Breast epithelium (tissue), 4 donors: ENCODE data around the gene NOTUM. TPM values are rescaled to one million over a fixed set of nuclear protein-coding genes. Genes with fewer than 3 reads are reported as not detected.

Experiments used
- DNase-seq, 2 donors: peaks; one replicate each; pipeline ENCODE4 v3.0.0-alpha.2; 2019; ENCODE audit warnings: low spot score in 2 of 2
- H3K27ac ChIP-seq, 2 donors: fragments of 200-600 bp; sonication (generic) in 1 of 2; one replicate each; pipeline ENCODE4 v1.5.1; 2016 to 2019; ENCODE audit warnings: mild to moderate bottlenecking in 1 of 2
- H3K27me3 ChIP-seq, 2 donors: fragments of 200-600 bp; sonication (generic) in 1 of 2; one replicate each; pipeline versions ENCODE4 v1.5.1 to v1.6.0; 2017 to 2019; ENCODE audit warnings: control low read depth in 1 of 2, mild to moderate bottlenecking in 1 of 2
- H3K36me3 ChIP-seq: fragments of 200-600 bp; one replicate; pipeline ENCODE4 v1.5.1; 2019
- H3K4me1 ChIP-seq, 2 donors: fragments of 200-600 bp; sonication (generic); one replicate each; pipeline ENCODE4 v1.5.1; 2016 to 2019; ENCODE audit warnings: control low read depth in 1 of 2
- H3K4me3 ChIP-seq, 3 donors: fragments of 200-600 bp; sonication (generic); 1 replicate in 2 of 3; 2 replicates in 1 of 3; pipeline ENCODE4 v1.5.1; 2016 to 2019; ENCODE audit warnings: mild to moderate bottlenecking in 3 of 3, moderate library complexity in 2 of 3
- H3K9me3 ChIP-seq, 2 donors: fragments of 200-600 bp; sonication (generic) in 1 of 2; one replicate each; pipeline ENCODE4 v1.5.1; 2016 to 2019; ENCODE audit warnings: control low read depth in 1 of 2
- POLR2A ChIP-seq: fragments of 450-650 bp; IDR thresholded peaks from one replicate; pipeline ENCODE4 v1.6.1; 2016; ENCODE audit warnings: antibody characterized with exemption, mild to moderate bottlenecking, moderate library complexity
- POLR2AphosphoS5 ChIP-seq, 3 donors: sonication (generic); formaldehyde crosslinking; IDR thresholded peaks; one replicate each; pipeline ENCODE4 v1.6.1; 2017; ENCODE audit warnings: antibody characterized with exemption in 3 of 3
- intact Hi-C: fragments of 100-400 bp; cut with DNase I; formaldehyde crosslinking; loops from one replicate; pipeline ENCODE4 v1.15.1; 2023; ENCODE audit warnings: low total_unique reads
- total RNA-seq, 3 donors: library from RNA; depleted of rRNA; stranded (reverse); fragments of >200 nt; gene quantifications; one replicate each; pipeline ENCODE4 v1.1.0, GENCODE V29; 2016
- TF ChIP-seq, protein P1 (sequence below), 3 donors: fragments of 450-650 bp; IDR thresholded peaks; one replicate each; pipeline ENCODE4 v1.5.1; 2016 to 2017; ENCODE audit warnings: antibody characterized with exemption in 3 of 3, mild to moderate bottlenecking in 3 of 3, moderate library complexity in 3 of 3

The NOTUM gene
- total RNA-seq, 3 donors from 2014 or later, result 0.29 TPM; not detected in 2

GRCh38 chr17:81959362-81960129 is 1.4 kb downstream of the NOTUM start:
- no peak overlapping the region for H3K27ac ChIP-seq
- DNase-seq, result peak; percentile 39 to 74
- TF ChIP-seq, protein P1, sequence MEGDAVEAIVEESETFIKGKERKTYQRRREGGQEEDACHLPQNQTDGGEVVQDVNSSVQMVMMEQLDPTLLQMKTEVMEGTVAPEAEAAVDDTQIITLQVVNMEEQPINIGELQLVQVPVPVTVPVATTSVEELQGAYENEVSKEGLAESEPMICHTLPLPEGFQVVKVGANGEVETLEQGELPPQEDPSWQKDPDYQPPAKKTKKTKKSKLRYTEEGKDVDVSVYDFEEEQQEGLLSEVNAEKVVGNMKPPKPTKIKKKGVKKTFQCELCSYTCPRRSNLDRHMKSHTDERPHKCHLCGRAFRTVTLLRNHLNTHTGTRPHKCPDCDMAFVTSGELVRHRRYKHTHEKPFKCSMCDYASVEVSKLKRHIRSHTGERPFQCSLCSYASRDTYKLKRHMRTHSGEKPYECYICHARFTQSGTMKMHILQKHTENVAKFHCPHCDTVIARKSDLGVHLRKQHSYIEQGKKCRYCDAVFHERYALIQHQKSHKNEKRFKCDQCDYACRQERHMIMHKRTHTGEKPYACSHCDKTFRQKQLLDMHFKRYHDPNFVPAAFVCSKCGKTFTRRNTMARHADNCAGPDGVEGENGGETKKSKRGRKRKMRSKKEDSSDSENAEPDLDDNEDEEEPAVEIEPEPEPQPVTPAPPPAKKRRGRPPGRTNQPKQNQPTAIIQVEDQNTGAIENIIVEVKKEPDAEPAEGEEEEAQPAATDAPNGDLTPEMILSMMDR (IDR thresholded peaks at IDR 0.05), result peak in 1 of 3 donors; percentile 98
- no peak for TF ChIP-seq POLR2AphosphoS5 (IDR thresholded peaks at IDR 0.05)
- TF ChIP-seq POLR2A, result no peak

DNA sequence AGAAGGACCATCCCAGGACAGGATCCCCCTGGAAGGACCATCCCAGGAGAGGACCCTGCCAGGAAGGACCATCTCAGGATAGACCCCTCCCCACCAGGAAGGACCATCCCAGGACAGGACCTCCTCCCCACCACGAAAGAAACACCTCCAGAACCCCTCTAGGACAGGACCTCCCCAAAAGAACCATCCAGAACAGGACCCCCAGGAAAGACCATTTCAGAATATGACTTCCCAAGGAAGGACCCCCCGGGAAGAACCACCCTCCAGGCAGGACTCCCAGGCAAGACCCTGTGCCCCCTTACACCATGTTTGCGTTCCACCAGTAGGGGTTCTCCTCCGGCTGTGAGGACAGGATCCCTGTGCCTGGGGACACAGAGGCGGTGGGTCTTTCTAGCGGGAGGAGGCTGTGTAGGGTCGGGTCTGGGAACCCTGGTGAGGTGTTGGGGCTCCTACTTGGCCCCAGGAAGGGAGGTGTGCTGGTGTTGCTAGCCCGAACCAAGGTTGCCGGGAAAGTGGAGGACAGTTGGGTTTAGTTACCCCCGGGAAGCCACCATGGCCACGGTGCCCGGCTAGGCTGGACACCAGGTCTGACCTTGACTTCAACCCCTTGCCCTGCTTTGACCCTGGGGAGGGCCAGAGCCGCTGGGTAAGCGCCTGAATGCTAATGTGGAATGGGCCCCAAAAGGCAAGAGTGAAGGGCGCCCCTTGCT is 2.2 kb downstream of the NOTUM start:
- intact Hi-C loops, result no loop called here
- no peak for DNase-seq

More at GRCh38 chr17:81959362-81960129, 1.4 kb downstream of the NOTUM start:
- Histone ChIP-seq H3K36me3 (no peaks in the 10 kb centered on the region), H3K9me3 (no peaks in the 10 kb centered on the region), H3K4me3 (peak overlapping the region; percentile 25 to 68 (median 40)), H3K27me3 (peaks cover 22 to 64% of the 10 kb centered on the region in 2 donors), H3K4me1 (peaks cover 0 to 12% of the 10 kb centered on the region in 2 donors)
- intact Hi-C loops, result no loop called here

DNA sequence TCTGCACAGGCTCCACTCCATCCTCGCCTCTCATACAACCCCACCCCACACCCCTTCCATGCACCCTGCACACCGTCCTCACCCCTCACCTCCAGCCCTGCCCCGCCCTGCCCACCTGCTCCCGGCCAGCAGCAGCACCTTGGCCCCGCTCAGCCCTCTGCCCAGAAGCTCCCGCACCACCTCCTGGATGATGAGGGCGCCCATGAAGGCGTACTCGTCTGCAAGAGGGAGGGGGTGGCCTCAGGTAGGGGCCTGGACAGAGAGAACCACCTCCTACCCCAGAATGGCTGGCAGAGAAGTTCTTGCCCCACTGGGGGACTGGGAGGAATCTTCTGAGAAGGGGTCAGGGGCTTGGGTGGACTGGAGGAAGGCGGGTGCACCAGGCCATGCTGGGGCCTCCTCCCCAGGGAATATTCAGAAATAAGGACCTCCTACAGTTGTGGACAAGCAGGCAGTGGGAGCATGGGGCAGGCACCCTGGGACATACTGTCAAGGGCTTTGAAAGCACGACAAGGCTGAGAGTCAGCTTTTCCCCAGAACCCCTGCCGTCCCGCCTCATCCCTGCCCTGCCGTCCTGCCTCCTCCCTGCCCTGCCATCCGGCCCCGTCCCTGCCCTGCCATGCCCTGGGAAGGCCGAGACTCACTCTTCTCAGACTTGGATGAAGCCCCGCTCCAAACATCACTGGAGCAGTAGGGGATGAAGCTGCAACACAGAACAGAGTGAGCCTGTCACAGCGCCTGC is 3.1 kb downstream of the NOTUM start:
- H3K27ac ChIP-seq, result no peak overlapping the region
- peaks cover 0 to 12% of the 10 kb centered on the region in 2 donors for H3K4me1 ChIP-seq
- TF ChIP-seq, protein P1 (IDR thresholded peaks at IDR 0.05), result no peak
- TF ChIP-seq POLR2AphosphoS5 (IDR thresholded peaks at IDR 0.05) (no peak), POLR2A (no peak)
- no peak for DNase-seq
- H3K4me3 ChIP-seq, result no peak overlapping the region
- intact Hi-C loops, result no loop called here
- no peaks in the 10 kb centered on the region for H3K9me3 ChIP-seq
- H3K27me3 ChIP-seq, result peaks cover 22 to 55% of the 10 kb centered on the region in 2 donors
- no peaks in the 10 kb centered on the region for H3K36me3 ChIP-seq

More for the DNA sequence above, 2.2 kb downstream of the NOTUM start:
- Histone ChIP-seq H3K27ac (no peak overlapping the region), H3K9me3 (no peaks in the 10 kb centered on the region), H3K27me3 (peaks cover 22 to 64% of the 10 kb centered on the region in 2 donors), H3K36me3 (no peaks in the 10 kb centered on the region), H3K4me1 (peaks cover 0 to 12% of the 10 kb centered on the region in 2 donors), H3K4me3 (peak overlapping the region in 1 of 3 donors; percentile 68)
- TF ChIP-seq, protein P1 (IDR thresholded peaks at IDR 0.05), result no peak
- TF ChIP-seq POLR2AphosphoS5 (IDR thresholded peaks at IDR 0.05), result no peak

DNA sequence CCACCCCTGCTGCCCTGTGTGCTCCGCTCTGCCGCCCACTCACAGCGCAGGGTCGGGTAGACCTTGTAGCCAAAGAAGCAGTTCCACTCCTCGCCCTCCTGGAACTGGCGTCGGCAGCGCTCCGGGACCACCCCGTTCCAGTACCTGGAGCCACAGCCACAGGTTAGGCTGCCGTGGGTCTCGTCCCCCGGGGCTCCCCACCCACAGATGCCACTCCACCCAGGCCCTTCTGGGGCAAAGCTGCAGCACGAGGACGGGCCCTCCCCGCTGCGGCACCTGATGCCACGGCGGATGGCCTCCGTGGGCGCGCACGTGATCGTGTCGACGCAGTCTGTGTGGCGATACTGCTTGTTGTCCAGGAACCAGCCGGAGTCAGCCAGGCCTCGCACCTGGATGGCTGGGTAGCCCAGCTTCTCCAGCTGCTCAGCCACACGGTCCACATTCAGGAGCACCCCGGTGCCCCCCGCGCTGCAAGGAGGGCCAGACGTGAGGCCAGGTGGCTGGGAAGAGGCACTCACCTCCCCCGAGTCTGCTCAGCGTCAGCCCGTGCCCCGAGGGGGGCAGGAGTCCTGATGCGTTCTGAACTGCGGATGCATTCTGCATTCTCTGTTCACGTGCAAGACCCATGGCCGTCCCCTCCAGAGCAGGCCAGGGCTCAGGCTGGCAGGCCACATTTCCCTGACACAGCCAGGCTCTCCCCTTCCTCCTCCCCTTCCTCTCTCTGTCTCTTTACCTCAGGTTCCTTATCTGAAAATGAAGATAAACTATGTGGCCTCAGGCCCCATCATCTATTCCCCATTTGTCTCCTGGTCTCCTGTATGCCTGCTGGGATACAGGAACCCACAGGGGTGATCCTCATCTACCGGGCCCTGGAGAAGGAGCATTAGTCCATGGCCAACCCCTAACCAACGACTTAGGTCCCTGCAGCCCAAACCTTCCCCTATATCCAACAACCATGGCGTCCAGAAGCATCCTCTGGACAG is 4.1 kb downstream of the NOTUM start:
- H3K27me3 ChIP-seq, result peaks cover 20 to 46% of the 10 kb centered on the region in 2 donors
- no peaks in the 10 kb centered on the region for H3K36me3 ChIP-seq
- no peak for TF ChIP-seq POLR2AphosphoS5 (IDR thresholded peaks at IDR 0.05)
- TF ChIP-seq POLR2A, result no peak
- TF ChIP-seq, protein P1 (IDR thresholded peaks at IDR 0.05), result no peak
- no peak overlapping the region for H3K4me3 ChIP-seq
- peaks cover 0 to 12% of the 10 kb centered on the region in 2 donors for H3K4me1 ChIP-seq
- H3K9me3 ChIP-seq, result no peaks in the 10 kb centered on the region
- no peak for DNase-seq
- intact Hi-C loops, result no loop called here
- no peak overlapping the region for H3K27ac ChIP-seq
